Peyer's patch (tissue), 4 donors: Measurements from ENCODE around the gene EZH2.

ENCODE experiments used
- CTCF ChIP-seq, 6 experiments: fragments of 450-650 bp in 4 of 6; fragments of 200-600 bp in 2 of 6; sonication (generic) in 1 of 6; IDR thresholded peaks; one replicate each; pipeline ENCODE4 v1.5.1; 2017 to 2019; ENCODE audit warnings: antibody characterized with exemption in 6 of 6, mild to moderate bottlenecking in 3 of 6, moderate library complexity in 1 of 6
- POLR2A ChIP-seq, 2 donors: fragments of 450-650 bp; IDR thresholded peaks; one replicate each; pipeline ENCODE4 v1.5.1; 2017; ENCODE audit warnings: antibody characterized with exemption in 2 of 2, mild to moderate bottlenecking in 2 of 2, moderate library complexity in 2 of 2

GRCh38 chr7:148867596-148868377 is 16.3 kb downstream of the EZH2 start:
- TF ChIP-seq POLR2A (IDR thresholded peaks at IDR 0.05): no peak
- no peak for TF ChIP-seq CTCF (IDR thresholded peaks at IDR 0.05)
